Heart right ventricle (tissue), 16 donors: ENCODE data around the gene PILRA. TPM values are rescaled to one million over a fixed set of nuclear protein-coding genes. Genes with fewer than 3 reads are reported as not detected.
A peak's percentile ranks its signal among the peaks of the same experiment; 100 is the strongest.

Experiments used
- ATAC-seq, 8 donors: fragments of 200-7000 bp; cut with Tn5 transposase; one replicate each; pipeline ENCODE4 v1.9.1; 2020; ENCODE audit warnings: mild to moderate bottlenecking in 8 of 8, moderate library complexity in 8 of 8, moderate number of reproducible peaks in 1 of 8
- DNase-seq, 2 donors: peaks; one replicate each; pipeline ENCODE4 v3.0.0-alpha.2; 2020
- H3K27ac ChIP-seq, 10 donors: fragments of 200-600 bp; sonication (generic) in 2 of 10; one replicate each; pipeline versions ENCODE4 v1.5.0 to v1.8.0; 2020 to 2022; ENCODE audit warnings: mild to moderate bottlenecking in 3 of 10
- H3K27me3 ChIP-seq, 7 donors: fragments of 200-600 bp; one replicate each; pipeline ENCODE4 v1.8.0; 2021 to 2022; ENCODE audit warnings: mild to moderate bottlenecking in 2 of 7
- H3K36me3 ChIP-seq, 9 donors: fragments of 200-600 bp; sonication (generic) in 1 of 9; one replicate each; pipeline versions ENCODE4 v1.5.0 to v1.8.0; 2020 to 2022; ENCODE audit warnings: mild to moderate bottlenecking in 2 of 9
- H3K4me1 ChIP-seq, 9 donors: fragments of 200-600 bp; sonication (generic) in 1 of 9; one replicate each; pipeline versions ENCODE4 v1.5.0 to v1.8.0; 2020 to 2022; ENCODE audit warnings: mild to moderate bottlenecking in 4 of 9
- H3K4me3 ChIP-seq, 10 donors: fragments of 200-600 bp; sonication (generic) in 2 of 10; one replicate each; pipeline versions ENCODE4 v1.5.0 to v1.8.0; 2020 to 2022; ENCODE audit warnings: mild to moderate bottlenecking in 7 of 10, moderate library complexity in 2 of 10
- H3K9me3 ChIP-seq, 11 donors: fragments of 200-600 bp in 10 of 11; sonication (generic) in 2 of 11; one replicate each; pipeline versions ENCODE4 v1.5.0 to v1.8.0; 2013 to 2022; ENCODE audit warnings: mild to moderate bottlenecking in 2 of 11, control low read depth in 1 of 11, moderate library complexity in 1 of 11
- CTCF ChIP-seq, 9 donors: fragments of 200-600 bp; sonication (generic) in 2 of 9; IDR thresholded peaks; one replicate each; pipeline versions ENCODE4 v1.5.0 to v1.8.0; 2021 to 2022; ENCODE audit warnings: antibody characterized with exemption in 9 of 9, mild to moderate bottlenecking in 5 of 9, moderate library complexity in 1 of 9
- WGBS, 2 donors: extraction: QIAGEN DNeasy Blood & Tissue Kit; methylation state at CpG; one replicate each; pipeline ENCODE4 v1.1.7; 2013; ENCODE audit warnings: inconsistent platforms in 1 of 2; 5-methylcytosine and 5-hydroxymethylcytosine counted together
- intact Hi-C, 10 donors: fragments of 100-400 bp; cut with DNase I; formaldehyde crosslinking; loops; one replicate each; pipeline versions ENCODE4 v1.11.1 to v1.14.2; 2022
- polyA plus RNA-seq, 2 donors: library from polyadenylated mRNA; stranded (reverse); fragments of 200-250 nt; gene quantifications; one replicate each; pipeline ENCODE4 v1.2.3, GENCODE V29; 2013
- total RNA-seq, 10 donors: library from RNA; stranded (reverse); fragmentation: NEBNext Ultra II Directional in 3 of 10; extraction: Animal tissue kit (Norgen Biotek cat#: 25700) in 3 of 10; gene quantifications; one replicate each; pipeline versions ENCODE4 v1.2.1 to v1.2.4, GENCODE V29; 2021 to 2023
- donor health status: Arrhythmogenic right ventricular cardiomyopathy.
- donor health status: ischemic (EF 13 %, LVEDD 7.1; RV severe dilation, severe dysfunction).
- donor health status: healthy with polysubstance abuse.
- donor health status: DM: no; HTN: yes; CAD: no.
- donor health status: DM: no; HTN: no; CAD: no.
- donor health status: ischemic (EF 25% LVEDD 6.9; RV normal size, moderate dysfunction).
- donor health status: ischemic (EF 25% LVEDD 5.7; RV mildly dilated, moderate dysfunction).
- donor health status: healthy.
- donor health status: DM: yes; HTN: yes; CAD: no.
- donor health status: Ischemic cardiomyopathy.
- donor health status: ischemic (EF 35%, LVEDD 5.7; RV mildly dilated, moderate dysfunction).
- donor health status: nonischemic (EF 11% LVEDD 7.7; RV severe dilation, severe dysfunction).
- donor health status: DM: yes; HTN: yes; CAD: no.
- donor health status: PGD.
- donor health status: ischemic (EF 29% LVEDD 5.4; RV normal size, mild dysfunction).
- donor health status: nonischemic (EF 23%, LVEDD 6.1; RV moderate dilation, normal function).

PILRA gene
- total and polyA plus RNA-seq, 12 donors: 1.1 to 12.4 (median 2.8) TPM

GRCh38 chr7:100401811-100402210, 28.5 kb downstream of the PILRA start:
- Histone ChIP-seq H3K4me1 (peaks cover 0 to 12% (median 0%) of the 10 kb centered on the region in 9 donors), H3K27me3 (no peaks in the 10 kb centered on the region), H3K4me3 (no peak overlapping the region), H3K27ac (no peak overlapping the region), H3K9me3 (no peaks in the 10 kb centered on the region), H3K36me3 (peaks cover 0 to 24% (median 0%) of the 10 kb centered on the region in 9 donors)
- ATAC-seq: no peak
- TF ChIP-seq CTCF (IDR thresholded peaks at IDR 0.05): no peak
- no peak for DNase-seq
- 80 to 83% methylated on average over 5 of the region's 5 CpGs for WGBS, 2 donors
- intact Hi-C loops: loop anchor here in 1 of 10 donors (10.0 kb wide), 1 partner anchor 267 kb away; no protein-coding TSS in a partner anchor

GRCh38 chr7:100402241-100402640, 29.0 kb downstream of the PILRA start:
- Histone ChIP-seq H3K4me1 (peaks cover 0 to 9% (median 0%) of the 10 kb centered on the region in 9 donors), H3K27ac (no peak overlapping the region), H3K27me3 (no peaks in the 10 kb centered on the region), H3K36me3 (peaks cover 0 to 24% (median 0%) of the 10 kb centered on the region in 9 donors), H3K4me3 (no peak overlapping the region), H3K9me3 (no peaks in the 10 kb centered on the region)
- ATAC-seq: no peak
- WGBS, 2 donors: 98% methylated on average over 2 of the region's 2 CpGs
- DNase-seq: no peak
- intact Hi-C loops: loop anchor here in 1 of 10 donors (10.0 kb wide), 1 partner anchor 267 kb away; no protein-coding TSS in a partner anchor
- TF ChIP-seq CTCF (IDR thresholded peaks at IDR 0.05): no peak

- no peak for TF ChIP-seq CTCF (IDR thresholded peaks at IDR 0.05)
- no peak for DNase-seq
- Histone ChIP-seq H3K27ac (no peak overlapping the region), H3K4me1 (peaks cover 0 to 3% (median 0%) of the 10 kb centered on the region in 9 donors), H3K36me3 (peaks cover 0 to 11% (median 0%) of the 10 kb centered on the region in 9 donors), H3K27me3 (no peaks in the 10 kb centered on the region), H3K9me3 (no peaks in the 10 kb centered on the region), H3K4me3 (no peak overlapping the region)
- no peak for ATAC-seq
- WGBS, 2 donors: 63 to 68% methylated on average over 6 of the region's 6 CpGs
- intact Hi-C loops: loop anchor here in 2 of 10 donors (5.0 to 10.0 kb wide), 2 partner anchors 49 to 272 kb away; partner anchors contain the start of gene PILRB (in 1 of the 2)
Observed at GRCh38 chr7:100406767-100407166, 33.5 kb downstream of the PILRA start.

GRCh38 chr7:100407285-100408180, 34.2 kb downstream of the PILRA start:
- H3K36me3 ChIP-seq: peaks cover 0 to 5% (median 0%) of the 10 kb centered on the region in 9 donors
- whole genome bisulfite sequencing, 2 donors: 58 to 60% methylated on average over 12 of the region's 12 CpGs
- H3K27me3 ChIP-seq: no peaks in the 10 kb centered on the region
- TF ChIP-seq CTCF (IDR thresholded peaks at IDR 0.05): peak in 8 of 9 donors; percentile 41 to 76 (median 66)
- intact Hi-C loops: loop anchor here in 2 of 10 donors (5.0 to 10.0 kb wide), 2 partner anchors 50 to 273 kb away; partner anchors contain the start of gene PILRB (in 1 of the 2)
- H3K27ac ChIP-seq: no peak overlapping the region
- H3K9me3 ChIP-seq: no peaks in the 10 kb centered on the region
- H3K4me1 ChIP-seq: peaks cover 0 to 3% (median 0%) of the 10 kb centered on the region in 9 donors
- ATAC-seq (peak in 5 of 8 donors; percentile 63 to 79 (median 70)), DNase-seq (peak in 1 of 2 donors; percentile 41)
- H3K4me3 ChIP-seq: no peak overlapping the region
